Measurements from ENCODE around the gene FN1.

- TF ChIP-seq CTCF (IDR thresholded peaks at IDR 0.05) = no peak
- no peak for TF ChIP-seq POLR2A (IDR thresholded peaks at IDR 0.05)
These were observed 120.6 kb downstream of the FN1 start for GRCh38 chr2:215315301-215315700.
